ENCODE results near the gene RNF220.

Gene RNF220

GRCh38 chr1:44609412-44609767 is 204.3 kb downstream of the RNF220 start:
- no peak for TF ChIP-seq CREB5 (CRISPR knock-in tag; IDR thresholded peaks at IDR 0.05; ENCODE audit: low read depth)
- TF ChIP-seq TSHZ2 (CRISPR knock-in tag; IDR thresholded peaks at IDR 0.05) = no peak
- TF ChIP-seq ZC3H10 (CRISPR knock-in tag; IDR thresholded peaks at IDR 0.05) = no peak
- TF ChIP-seq PPARA (CRISPR knock-in tag; IDR thresholded peaks at IDR 0.05; ENCODE audit: borderline replicate concordance) = no peak
- TF ChIP-seq ESRRG (CRISPR knock-in tag; IDR thresholded peaks at IDR 0.05) = no peak
- no peak for TF ChIP-seq RARB (CRISPR knock-in tag; IDR thresholded peaks at IDR 0.05)
- TF ChIP-seq ZNF70 (CRISPR knock-in tag; IDR thresholded peaks at IDR 0.05) = no peak
- no peak for TF ChIP-seq ZFP30 (CRISPR knock-in tag; IDR thresholded peaks at IDR 0.05)
- TF ChIP-seq BACH2 (CRISPR knock-in tag; IDR thresholded peaks at IDR 0.05; ENCODE audit: borderline replicate concordance) = no peak
- no peak for TF ChIP-seq SNAI2 (CRISPR knock-in tag; IDR thresholded peaks at IDR 0.05)
- no peak for TF ChIP-seq TOX (CRISPR knock-in tag; IDR thresholded peaks at IDR 0.05; ENCODE audit: borderline replicate concordance)
- TF ChIP-seq ARNTL (CRISPR knock-in tag; IDR thresholded peaks at IDR 0.05; ENCODE audit: borderline replicate concordance, low read depth) = no peak
- no peak for TF ChIP-seq ISL1 (CRISPR knock-in tag; IDR thresholded peaks at IDR 0.05)
- peak; percentile 91 for ATAC-seq

GRCh38 chr1:44609768-44610526 is 204.9 kb downstream of the RNF220 start:
- ATAC-seq = no peak; the same call in 2 of the 3 replicates
- TF ChIP-seq ZNF565 (CRISPR knock-in tag; conservative IDR thresholded peaks at IDR 0.05; ENCODE audit: low read depth) (no peak), PATZ1 (CRISPR knock-in tag; IDR thresholded peaks at IDR 0.05; ENCODE audit: borderline replicate concordance) (no peak), ZNF70 (CRISPR knock-in tag; IDR thresholded peaks at IDR 0.05) (no peak), OSR1 (CRISPR knock-in tag; IDR thresholded peaks at IDR 0.05) (no peak), ZFP30 (CRISPR knock-in tag; IDR thresholded peaks at IDR 0.05) (no peak), ZFP3 (CRISPR knock-in tag; IDR thresholded peaks at IDR 0.05) (no peak), ARNTL (CRISPR knock-in tag; IDR thresholded peaks at IDR 0.05; ENCODE audit: borderline replicate concordance, low read depth) (no peak), TSHZ2 (CRISPR knock-in tag; IDR thresholded peaks at IDR 0.05) (no peak), TCF4 (CRISPR knock-in tag; IDR thresholded peaks at IDR 0.05; ENCODE audit: borderline replicate concordance) (no peak), POU6F1 (CRISPR knock-in tag; IDR thresholded peaks at IDR 0.05; ENCODE audit: borderline replicate concordance, low read depth) (no peak), ZNF8 (CRISPR knock-in tag; IDR thresholded peaks at IDR 0.05) (no peak), CSRNP3 (CRISPR knock-in tag; IDR thresholded peaks at IDR 0.05) (no peak)

Data from SK-N-SH treated with all-trans-retinoic acid at 6 μM for 48 hours (cell line).